Breast epithelium (tissue), 4 donors: ENCODE data around the gene ZBTB39. TPM values are rescaled to one million over a fixed set of nuclear protein-coding genes. Genes with fewer than 3 reads are reported as not detected.
"Not testable (repeated sequence)": the region's sequence is repeated elsewhere in the genome, so short reads cannot be mapped to it uniquely, and the experiment has no call there.

Experiments used
- DNase-seq, 2 donors: peaks; one replicate each; pipeline ENCODE4 v3.0.0-alpha.2; 2019; ENCODE audit warnings: low spot score in 2 of 2
- H3K27ac ChIP-seq, 2 donors: fragments of 200-600 bp; sonication (generic) in 1 of 2; one replicate each; pipeline ENCODE4 v1.5.1; 2016 to 2019; ENCODE audit warnings: mild to moderate bottlenecking in 1 of 2
- H3K27me3 ChIP-seq, 2 donors: fragments of 200-600 bp; sonication (generic) in 1 of 2; one replicate each; pipeline versions ENCODE4 v1.5.1 to v1.6.0; 2017 to 2019; ENCODE audit warnings: control low read depth in 1 of 2, mild to moderate bottlenecking in 1 of 2
- H3K36me3 ChIP-seq: fragments of 200-600 bp; one replicate; pipeline ENCODE4 v1.5.1; 2019
- H3K4me1 ChIP-seq, 2 donors: fragments of 200-600 bp; sonication (generic); one replicate each; pipeline ENCODE4 v1.5.1; 2016 to 2019; ENCODE audit warnings: control low read depth in 1 of 2
- H3K4me3 ChIP-seq, 3 donors: fragments of 200-600 bp; sonication (generic); 1 replicate in 2 of 3; 2 replicates in 1 of 3; pipeline ENCODE4 v1.5.1; 2016 to 2019; ENCODE audit warnings: mild to moderate bottlenecking in 3 of 3, moderate library complexity in 2 of 3
- H3K9me3 ChIP-seq, 2 donors: fragments of 200-600 bp; sonication (generic) in 1 of 2; one replicate each; pipeline ENCODE4 v1.5.1; 2016 to 2019; ENCODE audit warnings: control low read depth in 1 of 2
- CTCF ChIP-seq, 3 donors: fragments of 450-650 bp; IDR thresholded peaks; one replicate each; pipeline ENCODE4 v1.5.1; 2016 to 2017; ENCODE audit warnings: antibody characterized with exemption in 3 of 3, mild to moderate bottlenecking in 3 of 3, moderate library complexity in 3 of 3
- POLR2A ChIP-seq: fragments of 450-650 bp; IDR thresholded peaks from one replicate; pipeline ENCODE4 v1.6.1; 2016; ENCODE audit warnings: antibody characterized with exemption, mild to moderate bottlenecking, moderate library complexity
- POLR2AphosphoS5 ChIP-seq, 3 donors: sonication (generic); formaldehyde crosslinking; IDR thresholded peaks; one replicate each; pipeline ENCODE4 v1.6.1; 2017; ENCODE audit warnings: antibody characterized with exemption in 3 of 3
- intact Hi-C: fragments of 100-400 bp; cut with DNase I; formaldehyde crosslinking; loops from one replicate; pipeline ENCODE4 v1.15.1; 2023; ENCODE audit warnings: low total_unique reads
- total RNA-seq, 3 donors: library from RNA; depleted of rRNA; stranded (reverse); fragments of >200 nt; gene quantifications; one replicate each; pipeline ENCODE4 v1.1.0, GENCODE V29; 2016

Gene ZBTB39
- total RNA-seq, 3 donors from 2014 or later, result 4.3 to 6.6 (median 6.1) TPM

GRCh38 chr12:56987011-56987410, 19.3 kb downstream of the ZBTB39 start:
- no peak for TF ChIP-seq POLR2AphosphoS5 (IDR thresholded peaks at IDR 0.05)
- TF ChIP-seq CTCF (IDR thresholded peaks at IDR 0.05), result no peak
- TF ChIP-seq POLR2A, result no peak
- Histone ChIP-seq H3K4me3 (no peak overlapping the region), H3K4me1 (peaks cover 0 to 6% of the 10 kb centered on the region in 2 donors), H3K27me3 (no peaks in the 10 kb centered on the region), H3K36me3 (no peaks in the 10 kb centered on the region), H3K9me3 (no peaks in the 10 kb centered on the region), H3K27ac (no peak overlapping the region)
- no peak for DNase-seq
- intact Hi-C loops, result no loop called here

- intact Hi-C loops, H3K4me3 ChIP-seq, H3K36me3 ChIP-seq, H3K4me1 ChIP-seq, H3K9me3 ChIP-seq, H3K27me3 ChIP-seq: not testable (repeated sequence)
- DNase-seq, result peak; percentile 74 to 83
- TF ChIP-seq POLR2AphosphoS5 (IDR thresholded peaks at IDR 0.05), result peak in 1 of 3 donors; percentile 60
- H3K27ac ChIP-seq, result peak overlapping the region; percentile 61
These were observed 20.6 kb downstream of the ZBTB39 start for GRCh38 chr12:56985714-56986113.

- no peaks in the 10 kb centered on the region for H3K36me3 ChIP-seq
- H3K4me1 ChIP-seq, result peaks cover 0 to 6% of the 10 kb centered on the region in 2 donors
- DNase-seq, result no peak
- H3K9me3 ChIP-seq, result no peaks in the 10 kb centered on the region
- H3K27ac ChIP-seq, result no peak overlapping the region
- intact Hi-C loops, result no loop called here
- no peak overlapping the region for H3K4me3 ChIP-seq
- no peaks in the 10 kb centered on the region for H3K27me3 ChIP-seq
- TF ChIP-seq CTCF (IDR thresholded peaks at IDR 0.05), result no peak
- no peak for TF ChIP-seq POLR2AphosphoS5 (IDR thresholded peaks at IDR 0.05)
- no peak for TF ChIP-seq POLR2A
These were observed 23.0 kb downstream of the ZBTB39 start for GRCh38 chr12:56983386-56983785.

- DNase-seq, H3K4me1 ChIP-seq, H3K36me3 ChIP-seq, H3K9me3 ChIP-seq, H3K27me3 ChIP-seq, intact Hi-C loops, H3K4me3 ChIP-seq, H3K27ac ChIP-seq: not testable (repeated sequence)
These were observed 23.6 kb downstream of the ZBTB39 start for GRCh38 chr12:56982578-56983236.

GRCh38 chr12:56980941-56981530, 25.3 kb downstream of the ZBTB39 start:
- H3K27me3 ChIP-seq, result no peaks in the 10 kb centered on the region
- H3K4me3 ChIP-seq, result no peak overlapping the region
- no peaks in the 10 kb centered on the region for H3K9me3 ChIP-seq
- peaks cover 0 to 1% of the 10 kb centered on the region in 2 donors for H3K4me1 ChIP-seq
- no peak for DNase-seq
- no peak for TF ChIP-seq CTCF (IDR thresholded peaks at IDR 0.05)
- no peak for TF ChIP-seq POLR2A
- no peak for TF ChIP-seq POLR2AphosphoS5 (IDR thresholded peaks at IDR 0.05)
- no peak overlapping the region for H3K27ac ChIP-seq
- H3K36me3 ChIP-seq, result no peaks in the 10 kb centered on the region
- intact Hi-C loops, result no loop called here

GRCh38 chr12:56980268-56980667, 26.1 kb downstream of the ZBTB39 start:
- Histone ChIP-seq H3K4me3 (no peak overlapping the region), H3K4me1 (no peaks in the 10 kb centered on the region), H3K27me3 (no peaks in the 10 kb centered on the region), H3K27ac (no peak overlapping the region), H3K36me3 (no peaks in the 10 kb centered on the region), H3K9me3 (no peaks in the 10 kb centered on the region)
- intact Hi-C loops, result no loop called here
- DNase-seq, result no peak
- TF ChIP-seq CTCF (IDR thresholded peaks at IDR 0.05) (no peak), POLR2A (no peak), POLR2AphosphoS5 (IDR thresholded peaks at IDR 0.05) (no peak)
